ENCODE data around the gene GRIP2.
A peak's percentile ranks its signal among the peaks of the same experiment; 100 is the strongest.

Gene GRIP2

GRCh38 chr3:14463330-14464140 lies 76.6 kb downstream of the GRIP2 start:
- DNase-seq: no peak

DNA sequence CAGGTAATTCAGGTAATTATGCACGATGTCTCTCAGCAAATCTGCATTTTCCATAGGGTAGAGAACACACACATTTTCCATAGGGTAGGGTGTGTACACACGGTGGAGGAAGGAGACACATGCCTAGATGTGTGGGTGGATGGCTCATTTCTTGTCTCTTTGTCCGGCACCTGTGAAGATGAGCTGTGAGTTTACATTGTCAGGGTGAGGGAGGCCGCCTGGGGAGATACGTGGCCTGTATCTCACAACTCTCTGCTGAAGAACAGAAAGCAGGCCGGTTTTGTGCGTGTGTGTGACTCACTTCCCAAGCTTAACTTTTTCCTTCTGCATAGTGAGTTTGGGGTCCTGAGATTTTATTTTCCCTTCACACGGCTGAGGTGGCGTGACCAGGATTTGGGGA lies 77.4 kb downstream of the GRIP2 start:
- no peak for DNase-seq

GRCh38 chr3:14461748-14462324 lies 78.3 kb downstream of the GRIP2 start:
- no peak for DNase-seq

DNA sequence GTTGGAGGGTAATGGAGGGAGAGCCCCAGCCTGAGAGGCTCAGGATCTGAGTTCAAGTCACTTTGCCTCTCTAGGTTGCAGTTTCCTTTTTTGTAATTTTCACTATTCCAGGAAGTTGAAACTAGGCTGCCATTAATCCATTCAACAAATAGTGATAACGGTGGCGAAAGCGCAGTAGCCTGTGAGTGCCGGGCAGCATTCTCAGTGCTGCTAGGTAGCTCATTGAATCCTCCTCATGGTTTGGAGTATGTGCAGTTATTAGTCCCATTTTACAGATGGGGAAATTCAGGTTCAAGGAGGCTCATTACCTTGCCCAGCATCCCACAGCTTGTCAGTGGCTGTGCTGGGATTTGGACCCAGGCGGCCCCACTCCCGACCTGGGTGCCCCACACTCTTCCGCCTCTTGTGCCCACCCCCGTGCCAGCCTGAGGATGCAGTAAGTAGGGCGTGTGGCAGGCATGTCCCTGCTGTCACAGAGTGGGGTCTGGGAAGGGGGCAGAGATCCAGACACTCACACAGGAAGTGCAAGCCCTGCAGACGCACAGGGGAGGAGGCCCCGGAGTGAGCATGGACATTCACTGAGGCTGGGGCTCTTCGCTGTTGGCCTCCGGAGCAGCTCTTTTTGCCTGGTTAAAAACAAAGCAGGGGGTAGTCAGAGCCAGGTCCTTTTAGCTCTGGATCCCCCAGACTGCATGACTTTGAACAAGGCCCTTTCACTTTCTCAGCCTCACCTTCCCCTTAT lies 79.0 kb downstream of the GRIP2 start:
- no peak for DNase-seq

DNA sequence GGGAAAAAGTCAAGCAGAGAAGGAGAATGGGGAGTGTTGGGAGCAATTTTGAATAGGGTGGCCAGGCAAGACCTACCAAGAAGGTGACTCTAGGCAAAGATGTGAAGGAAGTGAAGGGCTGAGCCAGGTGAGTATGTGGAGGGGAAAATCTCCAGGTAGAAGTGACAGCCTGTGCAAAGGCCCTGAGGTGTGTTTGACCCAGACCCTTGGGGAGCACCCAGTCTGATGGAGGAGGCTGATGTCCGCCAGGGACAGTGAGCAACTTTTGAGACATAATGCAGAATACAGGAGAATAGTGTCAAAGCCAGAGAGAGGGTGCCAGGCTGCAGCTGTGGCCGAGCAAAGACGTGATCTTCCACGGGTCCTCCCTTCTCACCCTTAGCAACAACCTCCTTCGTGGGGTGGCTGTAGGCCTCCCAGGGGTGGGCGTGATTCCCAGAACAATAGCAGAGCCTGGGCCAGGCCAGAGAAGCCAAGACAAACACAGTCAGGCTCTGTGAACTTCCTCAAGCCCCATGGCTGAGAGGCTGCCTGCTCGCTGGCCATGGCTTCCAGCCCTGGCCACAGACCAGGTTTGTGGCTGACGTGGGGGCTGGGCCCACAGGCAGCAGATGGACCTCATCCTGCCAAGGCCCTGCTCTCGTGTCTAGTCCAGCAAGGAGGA lies 79.7 kb downstream of the GRIP2 start:
- DNase-seq: no peak

- DNase-seq: no peak
These were observed 80.4 kb downstream of the GRIP2 start for GRCh38 chr3:14459787-14460186.

DNA sequence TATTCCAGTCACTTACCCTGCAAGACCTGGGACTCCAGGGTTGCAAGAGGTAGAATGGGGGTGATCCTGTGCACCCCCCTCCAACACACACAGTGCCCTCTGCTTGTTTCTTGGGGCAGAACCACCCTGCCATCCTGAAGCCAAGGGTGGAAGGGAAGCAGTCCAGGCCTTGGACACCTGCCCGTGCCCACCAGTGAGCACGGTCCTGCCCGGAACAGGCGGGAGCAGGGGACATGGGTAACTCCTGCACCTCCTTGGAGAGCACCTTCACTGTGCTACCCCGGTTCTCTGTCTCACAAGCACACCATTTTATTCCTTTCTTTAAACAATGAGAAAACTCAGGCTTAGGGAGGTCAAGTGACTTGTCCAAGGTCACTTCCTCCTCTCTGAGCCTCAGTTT lies 80.8 kb downstream of the GRIP2 start:
- DNase-seq: no peak

GRCh38 chr3:14458434-14459275 lies 81.5 kb downstream of the GRIP2 start:
- DNase-seq: no peak

DNA sequence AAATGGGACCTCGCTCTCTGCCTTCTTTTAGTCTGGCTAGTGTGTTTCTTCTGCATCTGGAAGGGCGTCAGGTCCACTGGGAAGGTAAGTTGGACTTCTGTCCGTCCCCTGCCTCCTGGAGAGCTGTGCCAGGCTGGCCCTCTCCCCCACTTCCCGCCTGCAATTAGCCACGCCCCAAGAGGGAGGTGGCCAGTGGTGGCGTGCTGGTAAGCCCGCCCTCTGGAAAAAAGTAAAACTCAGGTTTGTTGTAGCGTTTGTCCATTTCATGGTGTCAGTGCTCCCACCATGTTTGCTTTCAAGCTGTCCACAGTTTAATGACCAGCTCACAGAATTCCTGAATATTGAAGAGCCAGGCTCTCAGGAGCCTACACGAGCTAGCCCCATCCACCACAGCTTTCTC lies 82.1 kb downstream of the GRIP2 start:
- DNase-seq: no peak

DNA sequence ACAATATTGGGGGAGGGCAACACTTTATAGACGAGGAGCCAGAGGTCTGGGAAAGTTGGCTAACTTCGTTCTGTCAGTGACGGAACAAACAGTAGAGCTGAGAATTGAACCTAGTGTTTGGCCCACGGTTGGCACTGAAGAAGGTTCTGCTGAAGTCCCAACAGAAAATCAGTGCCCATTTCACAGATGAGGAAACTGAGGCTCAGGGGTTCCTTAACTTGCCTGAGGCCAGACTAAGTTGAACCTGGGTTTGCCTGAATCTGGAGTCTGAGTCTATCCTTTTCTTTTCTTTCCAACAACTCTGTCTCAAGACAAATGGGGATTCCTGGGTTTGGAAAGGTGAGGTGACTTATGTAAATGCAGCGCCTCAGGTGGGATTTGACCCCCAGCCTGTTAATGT lies 82.7 kb downstream of the GRIP2 start:
- DNase-seq: no peak

DNA sequence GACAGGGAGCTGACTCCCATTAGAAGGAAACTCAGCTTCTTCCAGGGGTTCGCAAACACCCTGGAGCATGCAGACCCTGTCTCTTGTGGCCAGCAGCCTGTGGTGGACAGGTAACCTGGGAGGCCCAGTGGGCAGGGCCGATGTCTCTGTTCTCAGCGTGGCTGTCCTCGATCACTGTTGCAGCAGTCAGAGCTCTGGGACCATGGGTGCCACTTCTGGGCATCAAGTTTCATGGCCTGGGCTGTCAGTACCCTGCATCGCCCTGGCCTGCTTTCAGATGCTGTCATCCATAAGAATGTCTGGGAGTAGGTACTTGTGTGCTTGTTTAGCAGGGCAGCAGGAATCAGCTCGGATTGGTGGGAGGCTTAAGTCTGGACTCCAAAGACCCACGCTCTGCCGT lies 83.3 kb downstream of the GRIP2 start:
- no peak for DNase-seq

DNA sequence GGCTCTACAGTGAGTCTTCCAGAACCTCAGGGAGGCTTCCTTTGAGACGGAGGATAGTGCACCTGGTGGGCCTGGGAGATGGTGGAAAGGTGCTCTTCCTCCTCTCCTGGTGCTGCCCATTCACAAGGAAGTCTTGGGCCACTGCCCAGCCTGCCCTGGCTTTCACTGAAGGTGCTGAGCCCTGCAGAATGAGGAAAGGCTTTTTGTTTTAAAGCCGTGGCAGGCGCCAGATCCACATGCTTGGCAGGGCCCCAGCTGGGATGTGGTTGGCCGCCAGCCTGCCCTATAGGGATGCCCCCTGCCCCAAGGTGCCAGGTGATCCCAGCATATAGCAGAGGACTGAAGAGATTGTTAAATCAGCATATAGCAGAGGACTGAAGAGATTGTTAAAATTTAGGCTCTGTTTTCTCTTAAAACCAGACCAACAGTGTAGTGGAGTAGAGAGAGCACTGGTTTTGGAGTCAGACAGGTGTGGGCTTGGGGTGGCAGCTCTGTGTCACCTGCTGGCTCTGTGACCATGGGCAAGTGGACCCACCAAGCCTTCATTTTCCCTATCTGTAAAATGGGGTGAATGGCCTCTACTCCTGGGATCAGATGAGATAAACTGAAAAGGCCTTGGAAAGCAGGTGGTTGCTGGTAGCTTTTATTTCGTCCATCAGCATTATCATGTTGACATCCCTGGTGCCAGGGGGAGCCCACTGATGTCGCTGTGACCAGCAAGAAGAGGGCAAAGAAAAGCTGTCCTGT lies 84.4 kb downstream of the GRIP2 start:
- DNase-seq: no peak

DNA sequence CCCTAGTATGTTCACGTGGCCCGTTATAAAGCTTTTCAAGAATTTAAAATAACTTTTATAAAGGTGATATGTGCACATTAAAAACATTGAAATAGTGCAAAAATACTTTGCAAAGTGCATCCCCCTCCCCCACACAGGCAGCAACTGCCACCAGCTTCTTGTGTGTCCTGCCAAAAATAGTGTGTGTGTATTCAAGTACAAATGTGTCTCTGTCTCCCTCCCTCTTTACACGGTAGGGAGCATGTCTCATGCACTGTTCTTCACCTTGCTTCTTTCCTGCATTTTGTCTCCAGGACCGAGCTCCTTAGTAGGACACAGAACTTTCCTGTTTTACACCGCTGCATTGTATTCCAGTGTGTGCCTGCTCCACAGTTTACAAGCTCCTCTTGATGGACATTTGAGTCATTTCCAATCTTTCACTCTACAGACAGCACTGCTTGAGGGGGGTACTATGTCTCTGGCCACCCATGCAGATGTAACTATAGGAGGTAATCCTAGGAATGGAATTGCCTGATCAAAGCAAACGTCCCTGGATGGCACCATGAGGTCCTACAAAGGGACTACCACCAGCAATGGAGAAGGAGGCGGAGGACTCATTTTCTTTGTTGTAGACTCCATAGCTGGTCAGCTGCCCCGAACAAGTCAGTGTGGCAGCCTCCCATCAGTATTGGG lies 85.4 kb downstream of the GRIP2 start:
- DNase-seq: no peak

DNA sequence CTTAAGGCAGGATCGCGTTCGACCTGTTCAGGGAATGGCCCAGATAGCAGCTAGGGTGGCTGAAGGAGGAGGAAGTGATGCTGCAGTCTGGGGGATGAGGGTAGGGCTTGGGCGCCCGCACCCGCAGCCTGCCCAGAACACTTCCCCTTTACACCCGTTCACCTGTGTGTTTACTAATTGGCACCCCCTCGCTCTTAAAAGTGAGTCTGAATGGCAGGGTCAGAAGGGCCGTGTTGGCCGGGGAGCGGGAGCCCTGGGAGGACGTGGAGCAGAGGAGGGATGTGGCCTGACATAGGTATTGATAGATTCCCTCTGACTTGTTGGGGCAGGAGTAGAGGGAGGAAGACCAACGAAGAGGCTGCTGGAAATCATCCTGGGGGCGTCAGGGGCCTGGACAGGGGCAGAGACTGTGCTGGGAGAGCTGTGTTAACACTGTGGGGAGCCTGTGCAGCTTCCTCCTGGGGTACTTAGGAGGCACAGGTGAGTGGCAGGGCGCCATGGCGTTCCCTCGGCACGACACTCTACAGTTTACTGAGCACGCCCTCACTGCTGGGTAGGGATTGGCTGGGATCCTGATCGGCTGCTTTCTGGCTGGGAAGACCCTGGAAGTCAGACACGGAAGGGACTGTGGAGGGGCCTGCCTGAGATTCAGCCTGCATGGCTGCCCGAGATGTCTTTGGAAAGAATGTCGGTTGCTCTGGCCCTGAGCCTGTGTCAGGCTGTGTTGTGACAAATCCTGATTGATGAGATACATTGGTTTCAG lies 86.1 kb downstream of the GRIP2 start:
- DNase-seq: no peak

GRCh38 chr3:14452740-14453710 lies 87.1 kb downstream of the GRIP2 start:
- DNase-seq: peak; percentile 63

- no peak for DNase-seq
These were observed 88.0 kb downstream of the GRIP2 start for GRCh38 chr3:14451844-14452739.

- no peak for DNase-seq
These were observed 89.1 kb downstream of the GRIP2 start for GRCh38 chr3:14450922-14451606.

Measured in DMS 273 treated with DMSO at 0.1 percent for 48 hours (cell line).